Dendritic cell treated with granulocyte-macrophage colony-stimulating factor and Interleukin-4, amounts not matched to agents 40 ng/mL and 50 ng/mL, for 4 days (primary cell): ENCODE measurements around the gene TAF11L6.
"Not testable (repeated sequence)": the region's sequence is repeated elsewhere in the genome, so short reads cannot be mapped to it uniquely, and the experiment has no call there.

Experiments used
- H3K27ac Mint-ChIP-seq: one replicate; pipeline ENCODE4 v1.8.0; 2022; ENCODE audit warnings: mild to moderate bottlenecking, mixed read lengths
- H3K27me3 Mint-ChIP-seq: one replicate; pipeline ENCODE4 v1.8.0; 2022; ENCODE audit warnings: mild to moderate bottlenecking, mixed read lengths
- H3K36me3 Mint-ChIP-seq: one replicate; pipeline ENCODE4 v1.8.0; 2022; ENCODE audit warnings: low read depth, mixed read lengths
- H3K4me1 Mint-ChIP-seq: one replicate; pipeline ENCODE4 v1.8.0; 2022; ENCODE audit warnings: low read depth, mixed read lengths
- H3K4me3 Mint-ChIP-seq: one replicate; pipeline ENCODE4 v1.8.0; 2022; ENCODE audit warnings: mild to moderate bottlenecking, moderate library complexity, mixed read lengths
- H3K9me3 Mint-ChIP-seq: one replicate; pipeline ENCODE4 v1.8.0; 2022; ENCODE audit warnings: mixed read lengths
- intact Hi-C: fragments of 100-400 bp; cut with micrococcal nuclease; formaldehyde crosslinking; loops from one replicate; pipeline ENCODE4 v1.15.0; 2022

Gene TAF11L6

GRCh38 chr5:17526504-17526903 lies 2.0 kb upstream of the TAF11L6 start:
- intact Hi-C loops, H3K9me3 Mint-ChIP-seq, H3K27me3 Mint-ChIP-seq, H3K27ac Mint-ChIP-seq, H3K4me1 Mint-ChIP-seq, H3K36me3 Mint-ChIP-seq, H3K4me3 Mint-ChIP-seq: not testable (repeated sequence)
